Measurements from ENCODE around the gene GREM2.

Gene GREM2

DNA sequence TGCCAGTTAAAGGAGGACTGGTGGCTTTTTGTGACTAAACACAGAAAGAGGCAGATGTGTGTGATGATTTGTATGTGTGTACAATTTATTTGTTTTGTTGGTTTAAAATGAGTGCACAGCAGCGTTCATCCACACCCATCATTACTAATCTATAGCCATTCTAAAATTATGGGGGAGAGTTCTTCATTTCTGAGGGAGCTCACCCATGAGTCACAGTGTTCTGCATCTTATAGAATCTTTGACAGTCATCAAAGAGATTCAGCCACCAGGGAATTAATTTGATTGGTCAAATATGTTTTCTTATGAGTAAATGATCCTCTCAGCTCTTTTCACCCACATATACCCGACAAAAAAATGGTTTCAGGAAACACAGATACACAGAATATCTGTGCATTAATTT is 147.9 kb downstream of the GREM2 start:
- Histone ChIP-seq H3K4me3 (no peak overlapping the region), H3K9me3 (ENCODE audit: low read depth, low read length) (no peaks in the 10 kb centered on the region), H3K36me3 (ENCODE audit: insufficient read depth, low read length) (no peaks in the 10 kb centered on the region), H3K9ac (ENCODE audit: insufficient read length) (no peak overlapping the region), H3K27ac (no peak overlapping the region)
- TF ChIP-seq POLR2AphosphoS5 (IDR thresholded peaks at IDR 0.05; ENCODE audit: borderline replicate concordance, low read depth, low read length) (no peak), FOXP2 (optimal IDR thresholded peaks at IDR 0.05; ENCODE audit: control extremely low read depth, extremely low read length, insufficient read depth) (no peak), EZH2 (IDR thresholded peaks at IDR 0.05) (no peak)
- DNase-seq (ENCODE audit: low read depth, low spot score) = no peak

DNA sequence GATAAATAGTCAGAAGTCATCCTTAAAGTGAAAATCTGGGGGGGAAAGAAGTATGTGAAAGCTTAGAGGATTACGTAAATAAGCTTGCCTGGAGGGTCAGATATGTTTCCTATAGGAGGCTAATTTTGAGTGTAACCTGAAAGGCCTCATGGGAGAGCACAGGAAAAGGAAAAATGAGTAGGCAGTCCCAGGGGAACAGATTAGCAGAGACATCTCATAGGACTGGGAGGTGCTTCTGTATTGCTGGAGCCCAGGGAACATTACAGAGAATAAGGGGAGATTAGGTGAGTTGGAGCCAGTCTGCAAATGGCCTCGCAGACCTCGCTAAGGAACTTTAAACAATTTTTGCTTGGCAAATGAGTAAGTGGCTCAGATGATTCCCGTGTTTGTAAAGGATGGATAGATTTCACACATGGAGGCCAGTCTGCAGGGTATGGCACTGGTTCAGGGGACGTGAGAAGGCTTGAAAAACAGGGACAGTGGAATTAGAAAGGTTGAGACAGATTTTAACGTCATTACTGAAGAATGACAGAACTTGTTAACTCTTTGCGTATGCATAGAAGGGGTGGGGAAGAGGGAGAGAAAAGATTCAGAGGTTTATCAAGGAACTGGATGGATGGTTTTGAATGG is 149.1 kb downstream of the GREM2 start:
- no peak overlapping the region for H3K9ac ChIP-seq (ENCODE audit: insufficient read length)
- no peaks in the 10 kb centered on the region for H3K36me3 ChIP-seq (ENCODE audit: insufficient read depth, low read length)
- no peaks in the 10 kb centered on the region for H3K9me3 ChIP-seq (ENCODE audit: low read depth, low read length)
- no peak overlapping the region for H3K27ac ChIP-seq
- no peak overlapping the region for H3K4me3 ChIP-seq
- DNase-seq (ENCODE audit: low read depth, low spot score) = no peak
- TF ChIP-seq POLR2AphosphoS5 (IDR thresholded peaks at IDR 0.05; ENCODE audit: borderline replicate concordance, low read depth, low read length) (no peak), FOXP2 (optimal IDR thresholded peaks at IDR 0.05; ENCODE audit: control extremely low read depth, extremely low read length, insufficient read depth) (no peak), EZH2 (IDR thresholded peaks at IDR 0.05) (no peak)

DNA sequence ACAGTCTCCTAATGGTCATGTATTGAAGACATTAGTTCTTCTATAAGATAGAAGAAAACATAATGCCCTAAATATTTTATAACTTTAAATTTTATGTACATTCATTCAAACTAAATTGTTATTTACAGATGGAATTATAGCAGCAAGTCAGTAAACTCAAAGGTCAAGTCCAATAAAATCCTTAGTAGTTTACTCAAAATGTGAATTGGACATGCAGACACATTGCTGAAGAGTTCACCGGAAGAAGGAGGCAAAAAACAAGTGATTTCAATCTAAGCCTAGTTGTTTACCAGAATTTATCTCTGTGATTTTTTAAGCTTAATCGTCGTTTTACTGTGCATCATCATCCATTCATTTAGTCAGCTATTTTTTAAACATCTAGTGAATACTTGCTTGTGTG is 149.7 kb downstream of the GREM2 start:
- Histone ChIP-seq H3K4me3 (no peak overlapping the region), H3K36me3 (ENCODE audit: insufficient read depth, low read length) (no peaks in the 10 kb centered on the region), H3K9ac (ENCODE audit: insufficient read length) (no peak overlapping the region), H3K9me3 (ENCODE audit: low read depth, low read length) (no peaks in the 10 kb centered on the region), H3K27ac (no peak overlapping the region)
- no peak for DNase-seq (ENCODE audit: low read depth, low spot score)
- TF ChIP-seq POLR2AphosphoS5 (IDR thresholded peaks at IDR 0.05; ENCODE audit: borderline replicate concordance, low read depth, low read length) (no peak), FOXP2 (optimal IDR thresholded peaks at IDR 0.05; ENCODE audit: control extremely low read depth, extremely low read length, insufficient read depth) (no peak), EZH2 (IDR thresholded peaks at IDR 0.05) (no peak)

DNA sequence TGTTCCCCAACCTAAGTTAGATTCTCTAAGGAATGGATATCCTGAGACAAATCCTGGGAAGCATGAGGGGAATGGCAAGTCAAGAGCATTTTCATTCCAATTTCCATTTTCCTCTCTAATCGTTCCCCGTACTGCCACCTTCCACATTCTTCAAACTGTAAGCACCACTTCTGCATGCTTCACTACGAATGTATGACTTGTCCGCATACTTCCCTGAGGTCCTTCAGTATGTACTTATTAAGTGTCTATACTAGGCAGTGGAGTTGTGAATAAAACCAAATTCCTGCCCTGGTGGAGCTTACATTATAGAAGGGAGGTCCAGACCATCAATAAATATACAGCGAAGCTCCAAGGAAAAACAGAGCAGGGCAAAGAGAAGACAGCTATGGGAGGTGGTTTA is 154.8 kb downstream of the GREM2 start:
- no peak overlapping the region for H3K27ac ChIP-seq
- no peak overlapping the region for H3K9ac ChIP-seq (ENCODE audit: insufficient read length)
- DNase-seq (ENCODE audit: low read depth, low spot score) = no peak
- no peak for TF ChIP-seq POLR2AphosphoS5 (IDR thresholded peaks at IDR 0.05; ENCODE audit: borderline replicate concordance, low read depth, low read length)
- H3K36me3 ChIP-seq (ENCODE audit: insufficient read depth, low read length) = no peaks in the 10 kb centered on the region
- no peak overlapping the region for H3K4me3 ChIP-seq
- no peaks in the 10 kb centered on the region for H3K9me3 ChIP-seq (ENCODE audit: low read depth, low read length)

DNA sequence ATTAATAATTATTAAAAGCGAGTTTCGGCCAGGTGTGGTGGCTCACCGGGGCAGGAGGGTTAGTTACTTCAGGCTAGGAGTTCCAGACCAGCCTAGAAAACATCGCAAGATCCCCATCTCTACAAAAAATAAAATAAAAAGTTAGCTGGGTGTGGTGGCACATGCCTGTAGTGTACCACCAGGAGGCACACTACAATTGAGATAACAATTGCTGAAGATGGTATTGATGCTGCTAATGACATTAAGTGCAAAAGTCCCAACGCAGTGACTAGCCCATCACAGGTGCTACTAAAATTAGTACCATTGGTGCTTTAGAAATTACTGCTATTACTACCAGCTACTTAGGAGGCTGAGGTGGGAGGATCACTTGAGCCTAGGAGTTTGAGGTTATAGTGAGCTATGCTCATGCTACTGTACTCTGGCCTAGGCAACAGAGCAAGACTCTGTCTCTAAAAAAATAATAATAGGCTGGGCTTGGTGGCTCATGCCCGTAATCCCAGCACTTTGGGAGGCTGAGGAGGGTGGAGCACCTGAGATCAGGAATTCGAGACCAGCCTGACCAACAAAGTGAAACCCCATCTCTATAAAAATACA is 156.6 kb downstream of the GREM2 start:
- Histone ChIP-seq H3K9me3 (ENCODE audit: low read depth, low read length) (no peaks in the 10 kb centered on the region), H3K27ac (no peak overlapping the region), H3K36me3 (ENCODE audit: insufficient read depth, low read length) (no peaks in the 10 kb centered on the region), H3K9ac (ENCODE audit: insufficient read length) (no peak overlapping the region), H3K4me3 (no peak overlapping the region)
- no peak for DNase-seq (ENCODE audit: low read depth, low spot score)
- TF ChIP-seq POLR2AphosphoS5 (IDR thresholded peaks at IDR 0.05; ENCODE audit: borderline replicate concordance, low read depth, low read length) = no peak
- no peak for TF ChIP-seq FOXP2 (optimal IDR thresholded peaks at IDR 0.05; ENCODE audit: control extremely low read depth, extremely low read length, insufficient read depth)
- no peak for TF ChIP-seq EZH2 (IDR thresholded peaks at IDR 0.05)

DNA sequence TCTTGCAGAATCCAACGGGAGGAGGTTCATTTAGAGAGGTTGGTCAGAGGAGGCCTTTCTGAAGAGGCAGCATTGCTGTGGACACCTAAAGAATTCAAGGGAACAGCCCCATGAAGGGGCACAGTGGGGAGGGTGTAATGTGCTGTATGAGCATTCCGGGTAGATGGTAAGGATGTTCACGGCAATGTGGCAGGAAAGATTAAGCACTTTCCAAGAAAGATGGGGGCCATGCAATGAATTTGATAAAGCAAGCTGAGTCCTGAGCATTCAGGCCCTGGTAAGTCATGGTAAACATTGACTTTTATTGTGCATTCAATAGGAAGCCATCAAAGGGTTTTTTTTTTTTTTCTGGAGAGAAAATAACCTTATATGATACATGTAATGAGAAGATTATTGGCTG is 166.6 kb downstream of the GREM2 start:
- H3K9ac ChIP-seq (ENCODE audit: insufficient read length) = no peak overlapping the region
- H3K27ac ChIP-seq = no peak overlapping the region
- TF ChIP-seq FOXP2 (optimal IDR thresholded peaks at IDR 0.05; ENCODE audit: control extremely low read depth, extremely low read length, insufficient read depth) (no peak), POLR2AphosphoS5 (IDR thresholded peaks at IDR 0.05; ENCODE audit: borderline replicate concordance, low read depth, low read length) (no peak), EZH2 (IDR thresholded peaks at IDR 0.05) (no peak)
- H3K9me3 ChIP-seq (ENCODE audit: low read depth, low read length) = no peaks in the 10 kb centered on the region
- no peaks in the 10 kb centered on the region for H3K36me3 ChIP-seq (ENCODE audit: insufficient read depth, low read length)
- H3K4me3 ChIP-seq = no peak overlapping the region
- DNase-seq (ENCODE audit: low read depth, low spot score) = no peak

DNA sequence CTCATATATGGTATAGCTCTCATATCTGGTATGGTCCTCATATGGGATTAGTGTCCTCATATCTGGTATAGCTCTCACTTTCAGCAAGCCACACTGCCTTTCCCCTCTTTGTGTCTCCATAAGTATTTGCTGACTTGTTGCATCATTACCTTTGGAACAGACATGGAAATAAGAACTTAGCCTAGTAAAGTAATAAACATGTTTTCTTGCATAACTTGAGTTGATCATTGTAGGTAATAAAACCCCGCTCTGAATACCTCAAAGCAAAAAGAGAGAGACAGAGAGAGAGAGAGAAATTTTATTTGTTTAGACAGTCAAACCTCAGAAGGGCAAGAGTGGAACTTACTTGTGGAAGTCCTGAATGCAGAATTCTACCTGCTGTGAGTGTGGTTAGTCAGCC is 170.3 kb downstream of the GREM2 start:
- H3K9ac ChIP-seq (ENCODE audit: insufficient read length) = no peak overlapping the region
- no peak overlapping the region for H3K27ac ChIP-seq
- no peak overlapping the region for H3K4me3 ChIP-seq
- no peaks in the 10 kb centered on the region for H3K36me3 ChIP-seq (ENCODE audit: insufficient read depth, low read length)
- no peak for TF ChIP-seq POLR2AphosphoS5 (IDR thresholded peaks at IDR 0.05; ENCODE audit: borderline replicate concordance, low read depth, low read length)
- TF ChIP-seq EZH2 (IDR thresholded peaks at IDR 0.05) = no peak
- TF ChIP-seq FOXP2 (optimal IDR thresholded peaks at IDR 0.05; ENCODE audit: control extremely low read depth, extremely low read length, insufficient read depth) = no peak
- no peaks in the 10 kb centered on the region for H3K9me3 ChIP-seq (ENCODE audit: low read depth, low read length)
- DNase-seq (ENCODE audit: low read depth, low spot score) = no peak

All from SK-N-MC (cell line).